GM23248 (cell line): ENCODE measurements around the gene PER3. TPM values are rescaled to one million over a fixed set of nuclear protein-coding genes. Genes with fewer than 3 reads are reported as not detected.

ENCODE experiments used
- DNase-seq: peaks from one replicate; pipeline ENCODE4 v3.0.0-alpha.2; 2015
- H2AFZ ChIP-seq: fragments of 200-600 bp; sonication (generic); 2 replicates; pipeline ENCODE4 v1.6.1; 2016; ENCODE audit warnings: antibody characterized with exemption
- H3F3A ChIP-seq: fragments of 200-600 bp; sonication (generic); 2 replicates; pipeline ENCODE4 v1.6.1; 2016; ENCODE audit warnings: mild to moderate bottlenecking, antibody characterized with exemption, mixed run types; ENCODE audit not compliant: insufficient read depth
- H3K27ac ChIP-seq: fragments of 200-600 bp; sonication (generic); 2 replicates; pipeline ENCODE4 v1.5.1; 2016; ENCODE audit warnings: mild to moderate bottlenecking
- H3K27me3 ChIP-seq: fragments of 200-600 bp; sonication (generic); replicated peaks from 2 replicates; pipeline ENCODE4 v1.6.1; 2016; ENCODE audit warnings: mild to moderate bottlenecking; ENCODE audit not compliant: insufficient read depth
- H3K36me3 ChIP-seq: fragments of 200-600 bp; sonication (generic); 2 replicates; pipeline ENCODE4 v1.6.1; 2016; ENCODE audit warnings: low read depth, mild to moderate bottlenecking
- H3K4me1 ChIP-seq: fragments of 200-600 bp; sonication (generic); 2 replicates; pipeline ENCODE4 v1.6.1; 2016; ENCODE audit warnings: mild to moderate bottlenecking; ENCODE audit not compliant: insufficient read depth
- H3K4me2 ChIP-seq: fragments of 200-600 bp; sonication (generic); one replicate; pipeline ENCODE4 v1.6.1; 2016; ENCODE audit warnings: mild to moderate bottlenecking; ENCODE audit not compliant: unreplicated experiment
- H3K4me3 ChIP-seq: fragments of 200-600 bp; sonication (generic); 2 replicates; pipeline ENCODE4 v1.5.1; 2016; ENCODE audit warnings: mild to moderate bottlenecking
- H3K79me2 ChIP-seq: fragments of 200-600 bp; sonication (generic); 2 replicates; pipeline ENCODE4 v1.6.1; 2016; ENCODE audit warnings: mild to moderate bottlenecking; ENCODE audit not compliant: insufficient read depth
- H3K9ac ChIP-seq: fragments of 200-600 bp; sonication (generic); 2 replicates; pipeline ENCODE4 v1.6.1; 2016; ENCODE audit warnings: mild to moderate bottlenecking
- H3K9me2 ChIP-seq: fragments of 200-600 bp; sonication (generic); 2 replicates; pipeline ENCODE4 v1.6.1; 2016; ENCODE audit warnings: mixed run types, mild to moderate bottlenecking, moderate library complexity; ENCODE audit not compliant: insufficient read depth
- H3K9me3 ChIP-seq: fragments of 200-600 bp; sonication (generic); one replicate; pipeline ENCODE4 v1.6.1; 2017; ENCODE audit warnings: low read depth
- H4K20me1 ChIP-seq: fragments of 200-600 bp; sonication (generic); 2 replicates; pipeline ENCODE4 v1.6.0; 2016; ENCODE audit not compliant: insufficient read depth
- EZH2 ChIP-seq: fragments of 200-600 bp; sonication (generic); IDR thresholded peaks from 2 replicates; pipeline ENCODE4 v1.6.1; 2018; ENCODE audit warnings: antibody characterized with exemption, mild to moderate bottlenecking; ENCODE audit not compliant: insufficient read depth, poor library complexity, severe bottlenecking
- EZH2phosphoT487 ChIP-seq: fragments of 200-600 bp; sonication (generic); IDR thresholded peaks from 2 replicates; pipeline ENCODE4 v1.6.1; 2018; ENCODE audit warnings: antibody characterized with exemption, moderate library complexity, mild to moderate bottlenecking, low read depth; ENCODE audit not compliant: insufficient read depth
- WGBS, 2 experiments: methylation state at CpG; one replicate each; pipeline ENCODE4 v1.1.6; 2015 to 2017; ENCODE audit warnings: low lambda C conversion rate in 2 of 2, low coverage in 1 of 2; ENCODE audit errors: missing lambda C conversion rate in 2 of 2; 5-methylcytosine and 5-hydroxymethylcytosine counted together
- in situ Hi-C: fragments of 300-500 bp; cut with MboI; formaldehyde crosslinking; loops from 2 replicates; pipeline ENCODE4 v1.15.0; 2020
- polyA plus RNA-seq: library from polyadenylated mRNA; unstranded; fragments of >200 nt; fragmentation: Nextera tagmentation; extraction: Ambion mirVana; gene quantifications from 2 replicates; pipeline ENCODE4 v1.2.1, GENCODE V29; 2016
- total RNA-seq: library from RNA; depleted of rRNA; stranded (reverse); fragments of >200 nt; shearing (Covaris generic); gene quantifications from 2 replicates; pipeline ENCODE4 v1.2.3, GENCODE V29; 2014

The PER3 gene
- total and polyA plus RNA-seq, 2 experiments from 2014 or later, result 1.1 to 2.4 TPM

DNA sequence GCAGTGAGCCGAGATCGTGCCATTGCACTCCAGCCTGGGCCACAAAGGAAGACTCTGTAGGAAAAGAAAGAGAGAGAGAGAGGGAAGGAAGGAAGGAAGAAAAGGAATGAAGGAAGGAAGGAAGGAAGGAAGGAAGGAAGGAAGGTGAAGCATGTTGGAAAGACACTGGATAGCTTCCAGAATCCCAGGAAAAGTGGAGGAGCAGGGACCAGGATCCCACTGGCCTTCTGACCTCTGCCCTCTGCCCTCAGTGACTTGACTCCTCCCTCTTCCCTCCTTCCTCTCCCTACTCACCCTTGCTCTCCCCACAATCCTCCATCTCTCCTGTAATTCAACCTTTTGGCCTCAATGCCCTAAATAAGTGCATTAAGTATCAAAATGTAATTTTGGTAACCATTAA, 72.9 kb downstream of the PER3 start:
- in situ Hi-C loops, result no loop called here
- no peaks in the 10 kb centered on the region for H3K27me3 ChIP-seq
- no peaks in the 10 kb centered on the region for H3K36me3 ChIP-seq
- H3K4me3 ChIP-seq, result no peak overlapping the region
- H3K4me1 ChIP-seq, result no peaks in the 10 kb centered on the region
- TF ChIP-seq EZH2phosphoT487, result no peak
- TF ChIP-seq EZH2, result no peak
- no peaks in the 10 kb centered on the region for H3F3A ChIP-seq
- H2AFZ ChIP-seq, result no peak overlapping the region
- H3K27ac ChIP-seq, result no peak overlapping the region
- no peaks in the 10 kb centered on the region for H3K9me3 ChIP-seq
- H3K9ac ChIP-seq, result no peak overlapping the region
- no peak overlapping the region for H3K4me2 ChIP-seq
- WGBS, 2 experiments, result 58 to 60% methylated on average over 2 of the region's 2 CpGs
- no peaks in the 10 kb centered on the region for H3K9me2 ChIP-seq
- H4K20me1 ChIP-seq, result no peaks in the 10 kb centered on the region
- DNase-seq, result no peak
- H3K79me2 ChIP-seq, result no peaks in the 10 kb centered on the region

DNA sequence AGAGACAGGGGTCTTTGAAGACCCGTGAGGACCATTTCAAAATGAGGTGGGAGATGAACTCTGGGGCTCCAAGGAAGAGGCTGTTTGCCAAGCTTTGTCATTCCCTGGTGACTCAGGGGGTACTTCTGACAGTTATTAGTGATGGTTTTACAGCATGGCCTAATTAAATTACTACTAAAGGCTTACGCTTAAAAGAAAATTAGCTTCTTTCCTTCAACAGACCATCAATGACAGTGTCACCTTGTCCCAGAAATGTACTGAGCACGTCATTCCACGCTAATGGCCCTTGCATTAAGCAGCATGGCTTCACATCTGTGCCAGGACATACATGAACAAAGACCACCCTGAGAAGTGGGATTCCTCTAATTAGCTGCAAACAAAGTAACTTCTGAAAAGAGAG, 73.9 kb downstream of the PER3 start:
- no peak for DNase-seq
- no peaks in the 10 kb centered on the region for H3K4me1 ChIP-seq
- H3K79me2 ChIP-seq, result no peaks in the 10 kb centered on the region
- H2AFZ ChIP-seq, result no peak overlapping the region
- no peaks in the 10 kb centered on the region for H3K9me3 ChIP-seq
- 24 to 31% methylated on average over 4 of the region's 4 CpGs for WGBS, 2 experiments
- no peaks in the 10 kb centered on the region for H3K9me2 ChIP-seq
- H3K9ac ChIP-seq, result no peak overlapping the region
- no peak overlapping the region for H3K4me3 ChIP-seq
- no peaks in the 10 kb centered on the region for H3K36me3 ChIP-seq
- TF ChIP-seq EZH2 (no peak), EZH2phosphoT487 (no peak)
- H3K4me2 ChIP-seq, result no peak overlapping the region
- in situ Hi-C loops, result no loop called here
- no peaks in the 10 kb centered on the region for H3F3A ChIP-seq
- no peaks in the 10 kb centered on the region for H3K27me3 ChIP-seq
- no peaks in the 10 kb centered on the region for H4K20me1 ChIP-seq
- no peak overlapping the region for H3K27ac ChIP-seq

DNA sequence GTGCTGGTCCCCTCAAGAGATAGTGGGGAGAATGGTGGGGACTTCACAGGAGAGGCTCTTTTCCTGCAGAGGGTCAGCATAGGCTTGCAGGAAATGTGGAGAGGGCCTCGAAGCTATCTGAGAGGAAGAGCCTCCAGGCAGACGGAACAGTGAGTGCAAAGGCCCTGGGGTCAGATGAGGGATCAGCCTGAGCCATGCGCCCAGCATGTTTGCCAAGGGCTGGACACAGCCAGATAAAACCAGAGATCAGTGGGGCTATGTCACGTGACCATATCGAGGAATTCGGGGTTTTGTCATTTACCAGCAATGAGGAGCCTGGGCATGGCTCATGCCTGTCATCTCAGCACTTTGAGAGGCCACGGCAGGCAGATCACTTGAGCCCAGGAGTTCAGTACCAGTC, 75.3 kb downstream of the PER3 start:
- TF ChIP-seq EZH2phosphoT487 (no peak), EZH2 (no peak)
- Histone ChIP-seq H3K36me3 (no peaks in the 10 kb centered on the region), H3K9me2 (no peaks in the 10 kb centered on the region), H3K4me1 (no peaks in the 10 kb centered on the region), H3K4me3 (no peak overlapping the region), H3K79me2 (no peaks in the 10 kb centered on the region), H3K27ac (no peak overlapping the region), H2AFZ (no peak overlapping the region), H3K27me3 (no peaks in the 10 kb centered on the region), H3F3A (no peaks in the 10 kb centered on the region), H3K9me3 (no peaks in the 10 kb centered on the region), H3K9ac (no peak overlapping the region), H3K4me2 (no peak overlapping the region), H4K20me1 (no peaks in the 10 kb centered on the region)
- 63 to 75% methylated on average over 7 of the region's 7 CpGs for WGBS, 2 experiments
- in situ Hi-C loops, result no loop called here
- no peak for DNase-seq

DNA sequence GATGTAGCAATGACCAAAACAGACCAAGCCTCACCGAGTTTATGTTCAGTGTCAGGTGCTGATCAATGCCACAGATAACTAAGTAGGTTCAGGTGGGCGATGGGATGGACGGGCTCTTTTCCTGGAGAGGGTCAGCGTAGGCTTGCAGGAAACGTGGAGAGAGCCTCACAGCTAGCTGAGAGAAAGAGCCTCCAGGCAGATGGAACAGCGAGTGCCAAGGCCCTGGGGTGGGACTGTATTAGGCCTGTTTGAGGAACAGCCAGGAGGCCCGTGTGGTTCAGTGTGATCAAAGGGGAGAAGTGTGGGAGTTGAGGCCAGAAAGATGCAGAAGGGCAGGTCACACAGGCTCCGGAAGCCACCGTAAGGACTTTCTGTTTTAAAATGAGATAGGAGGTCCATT, 76.0 kb downstream of the PER3 start:
- in situ Hi-C loops, result no loop called here

DNA sequence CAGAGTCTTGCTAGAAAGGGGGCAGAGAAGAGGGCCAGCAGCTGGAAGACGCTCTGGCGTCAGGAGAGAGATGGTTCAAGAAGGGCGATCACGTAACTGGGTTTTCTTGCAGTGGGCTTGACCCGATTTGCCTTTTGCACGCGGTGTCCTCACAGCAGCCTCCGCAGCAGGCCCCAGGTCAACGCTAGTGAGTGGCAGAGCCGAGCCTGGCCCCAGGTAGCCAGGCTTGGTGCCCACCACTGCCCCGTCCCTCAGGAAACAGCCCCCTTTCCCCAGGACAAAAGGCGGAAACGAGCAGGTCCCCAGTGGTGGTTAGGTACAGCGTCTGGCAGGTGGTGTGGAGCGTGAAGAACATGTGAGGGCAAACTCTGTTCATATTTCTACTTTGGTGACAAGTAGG, 77.4 kb downstream of the PER3 start:
- H3F3A ChIP-seq, result no peaks in the 10 kb centered on the region
- TF ChIP-seq EZH2 (no peak), EZH2phosphoT487 (no peak)
- H3K27ac ChIP-seq, result no peak overlapping the region
- H3K4me1 ChIP-seq, result no peaks in the 10 kb centered on the region
- H3K9ac ChIP-seq, result no peak overlapping the region
- no peaks in the 10 kb centered on the region for H3K9me3 ChIP-seq
- no peaks in the 10 kb centered on the region for H4K20me1 ChIP-seq
- no peak for DNase-seq
- no peak overlapping the region for H2AFZ ChIP-seq
- H3K4me2 ChIP-seq, result no peak overlapping the region
- H3K36me3 ChIP-seq, result no peaks in the 10 kb centered on the region
- H3K27me3 ChIP-seq, result no peaks in the 10 kb centered on the region
- H3K9me2 ChIP-seq, result no peaks in the 10 kb centered on the region
- H3K4me3 ChIP-seq, result no peak overlapping the region
- no peaks in the 10 kb centered on the region for H3K79me2 ChIP-seq
- WGBS, 2 experiments, result 87 to 89% methylated on average over 15 of the region's 15 CpGs
- in situ Hi-C loops, result no loop called here

More for the DNA sequence above, 76.0 kb downstream of the PER3 start:
- Histone ChIP-seq H3K27ac (no peak overlapping the region), H3K9me2 (no peaks in the 10 kb centered on the region), H3K4me2 (no peak overlapping the region), H3F3A (no peaks in the 10 kb centered on the region), H4K20me1 (no peaks in the 10 kb centered on the region), H3K9ac (no peak overlapping the region), H3K9me3 (no peaks in the 10 kb centered on the region), H2AFZ (no peak overlapping the region), H3K4me1 (no peaks in the 10 kb centered on the region), H3K79me2 (no peaks in the 10 kb centered on the region), H3K27me3 (no peaks in the 10 kb centered on the region), H3K36me3 (no peaks in the 10 kb centered on the region), H3K4me3 (no peak overlapping the region)
- WGBS, 2 experiments, result 71 to 73% methylated on average over 9 of the region's 9 CpGs
- TF ChIP-seq EZH2 (no peak), EZH2phosphoT487 (no peak)
- no peak for DNase-seq
